Prostate gland (tissue), 2 donors: Measurements from ENCODE around the gene ZNF546. TPM values are rescaled to one million over a fixed set of nuclear protein-coding genes. Genes with fewer than 3 reads are reported as not detected.
"Not testable (repeated sequence)": the region's sequence is repeated elsewhere in the genome, so short reads cannot be mapped to it uniquely, and the experiment has no call there.

Experiments used
- DNase-seq: peaks from one replicate; pipeline ENCODE4 v3.0.0-alpha.2; 2019; ENCODE audit warnings: low spot score
- H3K27ac ChIP-seq, 2 donors: fragments of 200-600 bp; sonication (generic); 2 replicates each; pipeline ENCODE4 v1.5.1; 2017 to 2019
- H3K27me3 ChIP-seq: fragments of 200-600 bp; sonication (generic); replicated peaks from 2 replicates; pipeline ENCODE4 v1.5.1; 2019; ENCODE audit not compliant: insufficient read depth
- H3K36me3 ChIP-seq, 2 donors: fragments of 200-600 bp; sonication (generic); 1 replicate in 1 of 2; 2 replicates in 1 of 2; pipeline versions ENCODE4 v1.5.1 to v1.8.1; 2017 to 2019
- H3K4me1 ChIP-seq: fragments of 200-600 bp; sonication (generic); replicated peaks from 2 replicates; pipeline ENCODE4 v1.5.1; 2019
- H3K4me3 ChIP-seq, 2 donors: fragments of 200-600 bp; sonication (generic); 2 replicates each; pipeline ENCODE4 v1.5.1; 2017 to 2019
- H3K9me3 ChIP-seq: fragments of 200-600 bp; sonication (generic); 2 replicates; pipeline ENCODE4 v1.5.1; 2017
- CTCF ChIP-seq, 4 experiments: fragments of 200-600 bp in 2 of 4; fragments of 450-650 bp in 2 of 4; sonication (generic) in 2 of 4; IDR thresholded peaks; 1 replicate in 3 of 4; 2 replicates in 1 of 4; pipeline ENCODE4 v1.5.1; 2016 to 2019; ENCODE audit warnings: antibody characterized with exemption in 4 of 4, mild to moderate bottlenecking in 2 of 4, moderate library complexity in 2 of 4
- POLR2A ChIP-seq: fragments of 450-650 bp; IDR thresholded peaks from one replicate; pipeline ENCODE4 v1.6.1; 2016; ENCODE audit warnings: antibody characterized with exemption, mild to moderate bottlenecking
- POLR2AphosphoS5 ChIP-seq: sonication (generic); formaldehyde crosslinking; IDR thresholded peaks from one replicate; pipeline ENCODE4 v1.6.1; 2017; ENCODE audit warnings: antibody characterized with exemption
- WGBS: methylation state at CpG from one replicate; pipeline ENCODE4 v1.1.5; 2018; 5-methylcytosine and 5-hydroxymethylcytosine counted together
- intact Hi-C: fragments of 100-400 bp; cut with DNase I; formaldehyde crosslinking; loops from one replicate; pipeline ENCODE4 v1.14.2; 2022
- total RNA-seq, 2 donors: library from RNA; depleted of rRNA; stranded (reverse); fragments of >200 nt; gene quantifications; one replicate each; pipeline ENCODE4 v1.1.0, GENCODE V29; 2016

Gene ZNF546
- total RNA-seq, 2 donors from 2014 or later: 4.6 to 10.6 TPM

GRCh38 chr19:39953915-39954314 lies 42.9 kb upstream of the ZNF546 start:
- no peaks in the 10 kb centered on the region for H3K27me3 ChIP-seq
- intact Hi-C loops: no loop called here
- H3K4me1 ChIP-seq: no peaks in the 10 kb centered on the region
- H3K27ac ChIP-seq: no peak overlapping the region
- H3K4me3 ChIP-seq: no peak overlapping the region
- no peaks in the 10 kb centered on the region for H3K9me3 ChIP-seq
- DNase-seq: no peak
- no peak for TF ChIP-seq POLR2A
- WGBS: 89% methylated on average over 7 of the region's 7 CpGs
- no peaks in the 10 kb centered on the region for H3K36me3 ChIP-seq

- H3K27ac ChIP-seq, DNase-seq: not testable (repeated sequence)
- WGBS: 94% methylated on average over 5 of the region's 5 CpGs
Observed at GRCh38 chr19:39957886-39958285, 39.0 kb upstream of the ZNF546 start.

GRCh38 chr19:39958942-39959341 lies 37.9 kb upstream of the ZNF546 start:
- H3K27me3 ChIP-seq, DNase-seq, H3K27ac ChIP-seq, H3K4me1 ChIP-seq, H3K4me3 ChIP-seq, intact Hi-C loops, H3K9me3 ChIP-seq, H3K36me3 ChIP-seq: not testable (repeated sequence)
- 79% methylated on average over 3 of the region's 3 CpGs for WGBS

More at GRCh38 chr19:39957886-39958285, 39.0 kb upstream of the ZNF546 start:
- H3K4me3 ChIP-seq, H3K27me3 ChIP-seq, H3K9me3 ChIP-seq, intact Hi-C loops, H3K36me3 ChIP-seq, H3K4me1 ChIP-seq: not testable (repeated sequence)

- DNase-seq: not testable (repeated sequence)
- WGBS: 49% methylated on average over 13 of the region's 13 CpGs
Observed at GRCh38 chr19:39959407-39959806, 37.5 kb upstream of the ZNF546 start.

GRCh38 chr19:39963898-39964297 lies 33.0 kb upstream of the ZNF546 start:
- WGBS: 55% methylated on average over 3 of the region's 3 CpGs
- Histone ChIP-seq H3K36me3 (no peaks in the 10 kb centered on the region), H3K4me3 (no peak overlapping the region), H3K27ac (no peak overlapping the region), H3K9me3 (no peaks in the 10 kb centered on the region), H3K4me1 (no peaks in the 10 kb centered on the region), H3K27me3 (no peaks in the 10 kb centered on the region)
- TF ChIP-seq POLR2AphosphoS5 (no peak), POLR2A (no peak), CTCF (IDR thresholded peaks at IDR 0.05) (no peak)
- intact Hi-C loops: no loop called here
- no peak for DNase-seq

More at GRCh38 chr19:39959407-39959806, 37.5 kb upstream of the ZNF546 start:
- H3K9me3 ChIP-seq, H3K4me3 ChIP-seq, H3K27ac ChIP-seq, H3K4me1 ChIP-seq, H3K36me3 ChIP-seq, intact Hi-C loops, H3K27me3 ChIP-seq: not testable (repeated sequence)

GRCh38 chr19:39966617-39967016 lies 30.2 kb upstream of the ZNF546 start:
- no peak for DNase-seq
- no peak overlapping the region for H3K4me3 ChIP-seq
- H3K9me3 ChIP-seq: no peaks in the 10 kb centered on the region
- H3K4me1 ChIP-seq: peaks cover under 1% of the 10 kb centered on the region
- TF ChIP-seq CTCF (IDR thresholded peaks at IDR 0.05): no peak
- WGBS: 91% methylated on average over 6 of the region's 6 CpGs
- intact Hi-C loops: no loop called here
- H3K27me3 ChIP-seq: no peaks in the 10 kb centered on the region
- H3K27ac ChIP-seq: no peak overlapping the region
- no peaks in the 10 kb centered on the region for H3K36me3 ChIP-seq

GRCh38 chr19:39967561-39967960 lies 29.3 kb upstream of the ZNF546 start:
- TF ChIP-seq CTCF (IDR thresholded peaks at IDR 0.05) (no peak), POLR2AphosphoS5 (no peak), POLR2A (no peak)
- H3K9me3 ChIP-seq: no peaks in the 10 kb centered on the region
- 81% methylated on average over 9 of the region's 9 CpGs for WGBS
- H3K36me3 ChIP-seq: no peaks in the 10 kb centered on the region
- peaks cover 8% of the 10 kb centered on the region for H3K4me1 ChIP-seq
- no peaks in the 10 kb centered on the region for H3K27me3 ChIP-seq
- DNase-seq: no peak
- no peak overlapping the region for H3K27ac ChIP-seq
- intact Hi-C loops: no loop called here
- no peak overlapping the region for H3K4me3 ChIP-seq
